ENCODE results near the gene SRPK3.

The SRPK3 gene

GRCh38 chrX:153766098-153766817 lies 14.6 kb upstream of the SRPK3 start:
- no peak overlapping the region for H3K27ac ChIP-seq
- TF ChIP-seq ZFX (IDR thresholded peaks at IDR 0.05; ENCODE audit: borderline replicate concordance) = no peak
- TF ChIP-seq, protein P1, sequence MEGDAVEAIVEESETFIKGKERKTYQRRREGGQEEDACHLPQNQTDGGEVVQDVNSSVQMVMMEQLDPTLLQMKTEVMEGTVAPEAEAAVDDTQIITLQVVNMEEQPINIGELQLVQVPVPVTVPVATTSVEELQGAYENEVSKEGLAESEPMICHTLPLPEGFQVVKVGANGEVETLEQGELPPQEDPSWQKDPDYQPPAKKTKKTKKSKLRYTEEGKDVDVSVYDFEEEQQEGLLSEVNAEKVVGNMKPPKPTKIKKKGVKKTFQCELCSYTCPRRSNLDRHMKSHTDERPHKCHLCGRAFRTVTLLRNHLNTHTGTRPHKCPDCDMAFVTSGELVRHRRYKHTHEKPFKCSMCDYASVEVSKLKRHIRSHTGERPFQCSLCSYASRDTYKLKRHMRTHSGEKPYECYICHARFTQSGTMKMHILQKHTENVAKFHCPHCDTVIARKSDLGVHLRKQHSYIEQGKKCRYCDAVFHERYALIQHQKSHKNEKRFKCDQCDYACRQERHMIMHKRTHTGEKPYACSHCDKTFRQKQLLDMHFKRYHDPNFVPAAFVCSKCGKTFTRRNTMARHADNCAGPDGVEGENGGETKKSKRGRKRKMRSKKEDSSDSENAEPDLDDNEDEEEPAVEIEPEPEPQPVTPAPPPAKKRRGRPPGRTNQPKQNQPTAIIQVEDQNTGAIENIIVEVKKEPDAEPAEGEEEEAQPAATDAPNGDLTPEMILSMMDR (IDR thresholded peaks at IDR 0.05) = no peak

- TF ChIP-seq ZFX (IDR thresholded peaks at IDR 0.05; ENCODE audit: borderline replicate concordance) = no peak
- TF ChIP-seq, protein P1 (IDR thresholded peaks at IDR 0.05) = no peak
- H3K27ac ChIP-seq = no peak overlapping the region
Observed at GRCh38 chrX:153766871-153767673, 13.8 kb upstream of the SRPK3 start.

DNA sequence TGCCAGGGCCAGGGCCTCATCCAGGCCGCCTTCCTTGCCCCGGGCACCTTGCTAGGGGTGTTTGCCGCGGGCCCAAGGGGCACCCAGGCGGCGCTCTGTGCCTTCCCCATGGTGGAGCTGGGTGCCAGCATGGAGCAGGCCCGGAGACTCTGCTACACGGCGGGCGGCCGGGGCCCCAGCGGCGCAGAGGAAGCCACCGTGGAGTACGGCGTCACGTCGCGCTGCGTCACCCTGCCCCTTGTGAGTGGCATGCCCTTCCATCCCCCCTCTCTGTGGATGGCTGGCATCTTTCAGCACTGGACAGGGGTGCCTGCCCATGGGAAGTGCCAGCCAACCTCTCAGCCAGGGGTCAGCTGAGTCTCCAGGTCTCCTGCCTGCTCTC lies 13.2 kb upstream of the SRPK3 start:
- no peak overlapping the region for H3K27ac ChIP-seq
- TF ChIP-seq, protein P1 (IDR thresholded peaks at IDR 0.05) = no peak
- no peak for TF ChIP-seq ZFX (IDR thresholded peaks at IDR 0.05; ENCODE audit: borderline replicate concordance)

DNA sequence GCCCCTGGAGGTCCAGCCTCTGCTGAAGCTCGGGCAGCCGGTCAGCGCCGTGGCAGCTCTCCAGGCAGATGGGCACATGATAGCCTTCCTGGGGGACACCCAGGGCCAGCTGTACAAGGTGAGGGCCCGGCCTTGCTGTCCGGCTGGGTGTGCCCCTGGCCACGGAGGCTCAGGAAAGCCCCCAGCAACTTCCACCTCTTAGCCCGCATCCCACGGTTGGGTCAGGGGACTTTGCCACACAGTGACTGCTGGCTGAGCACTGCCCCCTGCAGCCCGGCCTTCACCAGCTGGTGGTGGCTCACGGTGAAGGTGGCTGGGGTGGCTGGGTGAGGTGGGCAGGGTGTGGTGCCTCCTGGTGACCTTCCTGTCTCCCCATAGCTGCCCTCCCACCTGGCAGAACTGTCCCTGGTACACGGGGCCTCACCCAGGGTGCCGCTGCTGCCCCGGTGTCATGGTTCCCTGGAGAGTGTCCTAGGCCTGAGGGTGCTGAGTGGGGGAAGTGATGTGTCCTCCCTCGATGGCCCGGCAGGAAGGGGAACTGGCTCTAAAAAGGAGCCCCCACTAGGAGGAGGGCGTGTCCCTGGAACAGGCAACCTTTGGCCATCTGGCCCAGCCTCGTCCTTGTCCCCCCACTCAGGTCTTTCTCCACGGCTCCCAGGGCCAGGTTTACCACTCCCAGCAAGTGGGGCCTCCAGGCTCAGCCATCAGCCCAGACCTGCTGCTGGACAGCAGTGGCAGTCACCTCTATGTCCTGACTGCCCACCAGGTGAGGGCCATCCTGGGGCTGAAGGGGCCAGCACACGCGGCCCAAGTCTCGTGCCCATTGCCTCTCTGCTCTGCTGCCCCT lies 12.3 kb upstream of the SRPK3 start:
- TF ChIP-seq ZFX (IDR thresholded peaks at IDR 0.05; ENCODE audit: borderline replicate concordance) = no peak
- TF ChIP-seq, protein P1 (IDR thresholded peaks at IDR 0.05) = no peak
- no peak overlapping the region for H3K27ac ChIP-seq

GRCh38 chrX:153769158-153769864 lies 11.5 kb upstream of the SRPK3 start:
- H3K27ac ChIP-seq = no peak overlapping the region
- no peak for TF ChIP-seq ZFX (IDR thresholded peaks at IDR 0.05; ENCODE audit: borderline replicate concordance)
- TF ChIP-seq, protein P1 (IDR thresholded peaks at IDR 0.05) = no peak

DNA sequence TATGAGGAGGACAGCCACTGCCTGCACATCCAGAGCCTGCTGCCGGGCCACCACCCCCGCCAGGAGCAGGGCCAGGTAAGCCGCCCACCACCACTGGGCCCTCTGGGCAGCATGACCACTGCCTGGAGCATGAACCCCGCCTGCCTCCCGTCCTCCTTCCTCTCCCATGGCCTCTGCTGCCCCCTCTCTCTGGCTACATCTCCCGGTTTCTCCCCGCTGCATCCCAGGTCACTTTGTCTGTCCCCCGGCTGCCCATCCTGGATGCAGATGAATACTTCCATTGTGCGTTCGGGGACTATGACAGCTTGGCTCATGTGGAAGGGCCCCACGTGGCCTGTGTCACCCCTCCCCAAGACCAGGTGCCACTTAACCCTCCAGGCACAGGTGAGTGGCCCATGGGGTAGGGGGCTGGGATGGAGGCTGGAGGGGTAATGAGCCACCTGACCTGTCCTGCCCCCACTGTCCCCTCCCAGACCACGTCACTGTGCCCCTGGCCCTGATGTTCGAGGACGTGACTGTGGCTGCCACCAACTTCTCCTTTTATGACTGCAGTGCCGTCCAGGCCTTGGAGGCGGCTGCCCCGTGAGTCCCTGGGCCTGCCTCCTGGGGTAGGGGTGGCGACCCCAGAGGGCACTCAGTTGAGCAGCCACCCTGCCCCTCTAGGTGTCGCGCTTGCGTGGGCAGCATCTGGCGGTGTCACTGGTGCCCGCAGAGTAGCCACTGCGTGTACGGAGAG lies 10.8 kb upstream of the SRPK3 start:
- TF ChIP-seq, protein P1 (IDR thresholded peaks at IDR 0.05) = no peak
- TF ChIP-seq ZFX (IDR thresholded peaks at IDR 0.05; ENCODE audit: borderline replicate concordance) = no peak
- H3K27ac ChIP-seq = no peak overlapping the region
